HG03064 (cell line): ENCODE measurements around the gene ZNF532.

ENCODE experiments used
- ATAC-seq: cut with Tn5 transposase; IDR thresholded peaks from one replicate; pipeline ENCODE4 v1.9.1; 2021; ENCODE audit warnings: low read depth; ENCODE audit not compliant: unreplicated experiment

The ZNF532 gene

GRCh38 chr18:58866773-58867150, 2.1 kb downstream of the ZNF532 start:
- ATAC-seq = no peak

GRCh38 chr18:58867281-58867961, 2.7 kb downstream of the ZNF532 start:
- no peak for ATAC-seq

GRCh38 chr18:58868440-58868839, 3.8 kb downstream of the ZNF532 start:
- ATAC-seq = no peak

- ATAC-seq = no peak
Observed at GRCh38 chr18:58870130-58870529, 5.5 kb downstream of the ZNF532 start.

GRCh38 chr18:58870621-58871020, 5.9 kb downstream of the ZNF532 start:
- no peak for ATAC-seq

GRCh38 chr18:58871514-58872420, 7.1 kb downstream of the ZNF532 start:
- ATAC-seq = no peak

- no peak for ATAC-seq
Observed at GRCh38 chr18:58878640-58879039, 14.0 kb downstream of the ZNF532 start.

- ATAC-seq = no peak
Observed at GRCh38 chr18:58881477-58881876, 16.8 kb downstream of the ZNF532 start.

GRCh38 chr18:58882044-58882443, 17.4 kb downstream of the ZNF532 start:
- no peak for ATAC-seq

GRCh38 chr18:58882686-58883085, 18.0 kb downstream of the ZNF532 start:
- no peak for ATAC-seq

GRCh38 chr18:58884680-58885079, 20.0 kb downstream of the ZNF532 start:
- ATAC-seq = no peak

- ATAC-seq = no peak
Observed at GRCh38 chr18:58886431-58886830, 21.8 kb downstream of the ZNF532 start.

- no peak for ATAC-seq
Observed at GRCh38 chr18:58886864-58887612, 22.4 kb downstream of the ZNF532 start.

- peak; percentile 60 for ATAC-seq
Observed at GRCh38 chr18:58887613-58887963, 22.9 kb downstream of the ZNF532 start.

GRCh38 chr18:58891776-58892175, 27.1 kb downstream of the ZNF532 start:
- ATAC-seq = no peak

- ATAC-seq = no peak
Observed at GRCh38 chr18:58892488-58892887, 27.8 kb downstream of the ZNF532 start.

- no peak for ATAC-seq
Observed at GRCh38 chr18:58893388-58894099, 28.9 kb downstream of the ZNF532 start.

- ATAC-seq = no peak
Observed at GRCh38 chr18:58894930-58895329, 30.3 kb downstream of the ZNF532 start.

- no peak for ATAC-seq
Observed at GRCh38 chr18:58895385-58895784, 30.7 kb downstream of the ZNF532 start.

- ATAC-seq = peak; percentile 67
Observed at GRCh38 chr18:58896268-58896667, 31.6 kb downstream of the ZNF532 start.
